K562 (cell line): ENCODE results near the gene MPZL1. TPM values are rescaled to one million over a fixed set of nuclear protein-coding genes. Genes with fewer than 3 reads are reported as not detected.

Experiments
- GATAD2A ChIP-seq: fragments of 450-650 bp; IDR thresholded peaks from 2 replicates; pipeline ENCODE4 v1.6.1; 2017
- SNIP1 ChIP-seq: fragments of 450-650 bp; IDR thresholded peaks from 2 replicates; pipeline ENCODE4 v1.7.1; 2017; ENCODE audit warnings: low read depth, mild to moderate bottlenecking
- ZKSCAN8 ChIP-seq: fragments of 200-800 bp; sonication (Bioruptor generic); IDR thresholded peaks from 2 replicates; pipeline ENCODE4 v1.6.1; 2016; ENCODE audit warnings: missing genetic modification characterization, missing compliant biosample characterization
- ZNF583 ChIP-seq: fragments of 250-450 bp; sonication (Bioruptor Pico); IDR thresholded peaks from 2 replicates; pipeline ENCODE4 v1.4.0; 2020
- polyA plus RNA-seq, 8 experiments: library from polyadenylated mRNA; depleted of rRNA in 4 of 8; stranded (reverse) in 5 of 8; unstranded in 3 of 8; fragments of >200 nt; fragmentation: Nextera tagmentation in 2 of 8; fragmentation: Illumina TruSeq in 1 of 8; extraction: Ambion mirVana in 2 of 8; extraction: Trizol in 1 of 8; gene quantifications; 2 replicates each; pipeline versions ENCODE4 v1.2.1 to v1.2.3, GENCODE V29; 2011 to 2014; ENCODE audit warnings: inconsistent platforms in 1 of 8, missing spikeins in 1 of 8
- total RNA-seq, 7 experiments: library from RNA; depleted of rRNA in 6 of 7; stranded (reverse); fragments of >200 nt in 6 of 7; fragmentation: Illumina TruSeq in 2 of 7; extraction: Trizol in 2 of 7; gene quantifications; 2 replicates each; pipeline versions ENCODE4 v1.2.1 to v1.2.3, GENCODE V29; 2011 to 2021; ENCODE audit warnings: low replicate concordance in 1 of 7
- TF ChIP-seq, protein P1 (sequence below): fragments of 450-650 bp; IDR thresholded peaks from 2 replicates; pipeline ENCODE4 v1.6.1; 2016; ENCODE audit warnings: mild to moderate bottlenecking, moderate library complexity
- TF ChIP-seq, protein P2 (sequence below): fragments of 450-650 bp; formaldehyde crosslinking; IDR thresholded peaks from 2 replicates; pipeline ENCODE4 v1.4.0; 2020; ENCODE audit warnings: mild to moderate bottlenecking, moderate library complexity
- TF ChIP-seq, protein P3 (sequence below): fragments of 250-450 bp; sonication (Bioruptor Pico); IDR thresholded peaks from 2 replicates; pipeline ENCODE4 v1.5.1; 2021; ENCODE audit warnings: mild to moderate bottlenecking
- TF ChIP-seq, protein P4 (sequence below): fragments of 250-450 bp; sonication (Bioruptor Pico); IDR thresholded peaks from 2 replicates; pipeline ENCODE4 v1.5.0; 2022; ENCODE audit warnings: mild to moderate bottlenecking
- TF ChIP-seq, protein P5 (sequence below): fragments of 250-450 bp; sonication (Bioruptor Pico); IDR thresholded peaks from 2 replicates; pipeline ENCODE4 v1.8.0; 2022; ENCODE audit warnings: moderate library complexity, mild to moderate bottlenecking, inconsistent platforms

MPZL1 gene
- total and polyA plus RNA-seq, 9 of the 15 experiments (the other 6 are each of a cell fraction or from before 2014, with no cell fraction given) = 14.5 to 153 (median 66.5) TPM

DNA sequence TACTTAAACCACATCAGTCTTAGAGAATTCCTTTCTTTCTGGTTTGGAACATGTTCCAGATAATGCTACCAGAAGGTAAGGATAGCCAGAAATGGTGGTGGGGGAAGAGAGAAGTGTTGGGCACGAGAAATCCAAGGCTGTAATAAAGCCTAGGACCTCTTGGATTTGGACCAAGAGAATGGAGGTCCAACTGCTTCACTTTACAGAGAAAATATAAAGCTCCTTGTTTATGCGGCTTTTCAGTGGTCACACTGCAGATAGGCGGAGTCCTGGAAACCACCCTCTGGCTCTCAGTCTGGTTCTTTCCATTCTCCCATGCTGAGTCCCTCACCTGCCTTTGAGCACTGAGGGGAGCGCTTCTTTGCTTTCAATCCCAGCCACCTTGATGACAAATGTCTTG is 104.3 kb downstream of the MPZL1 start (continued):
- TF ChIP-seq, protein P1, sequence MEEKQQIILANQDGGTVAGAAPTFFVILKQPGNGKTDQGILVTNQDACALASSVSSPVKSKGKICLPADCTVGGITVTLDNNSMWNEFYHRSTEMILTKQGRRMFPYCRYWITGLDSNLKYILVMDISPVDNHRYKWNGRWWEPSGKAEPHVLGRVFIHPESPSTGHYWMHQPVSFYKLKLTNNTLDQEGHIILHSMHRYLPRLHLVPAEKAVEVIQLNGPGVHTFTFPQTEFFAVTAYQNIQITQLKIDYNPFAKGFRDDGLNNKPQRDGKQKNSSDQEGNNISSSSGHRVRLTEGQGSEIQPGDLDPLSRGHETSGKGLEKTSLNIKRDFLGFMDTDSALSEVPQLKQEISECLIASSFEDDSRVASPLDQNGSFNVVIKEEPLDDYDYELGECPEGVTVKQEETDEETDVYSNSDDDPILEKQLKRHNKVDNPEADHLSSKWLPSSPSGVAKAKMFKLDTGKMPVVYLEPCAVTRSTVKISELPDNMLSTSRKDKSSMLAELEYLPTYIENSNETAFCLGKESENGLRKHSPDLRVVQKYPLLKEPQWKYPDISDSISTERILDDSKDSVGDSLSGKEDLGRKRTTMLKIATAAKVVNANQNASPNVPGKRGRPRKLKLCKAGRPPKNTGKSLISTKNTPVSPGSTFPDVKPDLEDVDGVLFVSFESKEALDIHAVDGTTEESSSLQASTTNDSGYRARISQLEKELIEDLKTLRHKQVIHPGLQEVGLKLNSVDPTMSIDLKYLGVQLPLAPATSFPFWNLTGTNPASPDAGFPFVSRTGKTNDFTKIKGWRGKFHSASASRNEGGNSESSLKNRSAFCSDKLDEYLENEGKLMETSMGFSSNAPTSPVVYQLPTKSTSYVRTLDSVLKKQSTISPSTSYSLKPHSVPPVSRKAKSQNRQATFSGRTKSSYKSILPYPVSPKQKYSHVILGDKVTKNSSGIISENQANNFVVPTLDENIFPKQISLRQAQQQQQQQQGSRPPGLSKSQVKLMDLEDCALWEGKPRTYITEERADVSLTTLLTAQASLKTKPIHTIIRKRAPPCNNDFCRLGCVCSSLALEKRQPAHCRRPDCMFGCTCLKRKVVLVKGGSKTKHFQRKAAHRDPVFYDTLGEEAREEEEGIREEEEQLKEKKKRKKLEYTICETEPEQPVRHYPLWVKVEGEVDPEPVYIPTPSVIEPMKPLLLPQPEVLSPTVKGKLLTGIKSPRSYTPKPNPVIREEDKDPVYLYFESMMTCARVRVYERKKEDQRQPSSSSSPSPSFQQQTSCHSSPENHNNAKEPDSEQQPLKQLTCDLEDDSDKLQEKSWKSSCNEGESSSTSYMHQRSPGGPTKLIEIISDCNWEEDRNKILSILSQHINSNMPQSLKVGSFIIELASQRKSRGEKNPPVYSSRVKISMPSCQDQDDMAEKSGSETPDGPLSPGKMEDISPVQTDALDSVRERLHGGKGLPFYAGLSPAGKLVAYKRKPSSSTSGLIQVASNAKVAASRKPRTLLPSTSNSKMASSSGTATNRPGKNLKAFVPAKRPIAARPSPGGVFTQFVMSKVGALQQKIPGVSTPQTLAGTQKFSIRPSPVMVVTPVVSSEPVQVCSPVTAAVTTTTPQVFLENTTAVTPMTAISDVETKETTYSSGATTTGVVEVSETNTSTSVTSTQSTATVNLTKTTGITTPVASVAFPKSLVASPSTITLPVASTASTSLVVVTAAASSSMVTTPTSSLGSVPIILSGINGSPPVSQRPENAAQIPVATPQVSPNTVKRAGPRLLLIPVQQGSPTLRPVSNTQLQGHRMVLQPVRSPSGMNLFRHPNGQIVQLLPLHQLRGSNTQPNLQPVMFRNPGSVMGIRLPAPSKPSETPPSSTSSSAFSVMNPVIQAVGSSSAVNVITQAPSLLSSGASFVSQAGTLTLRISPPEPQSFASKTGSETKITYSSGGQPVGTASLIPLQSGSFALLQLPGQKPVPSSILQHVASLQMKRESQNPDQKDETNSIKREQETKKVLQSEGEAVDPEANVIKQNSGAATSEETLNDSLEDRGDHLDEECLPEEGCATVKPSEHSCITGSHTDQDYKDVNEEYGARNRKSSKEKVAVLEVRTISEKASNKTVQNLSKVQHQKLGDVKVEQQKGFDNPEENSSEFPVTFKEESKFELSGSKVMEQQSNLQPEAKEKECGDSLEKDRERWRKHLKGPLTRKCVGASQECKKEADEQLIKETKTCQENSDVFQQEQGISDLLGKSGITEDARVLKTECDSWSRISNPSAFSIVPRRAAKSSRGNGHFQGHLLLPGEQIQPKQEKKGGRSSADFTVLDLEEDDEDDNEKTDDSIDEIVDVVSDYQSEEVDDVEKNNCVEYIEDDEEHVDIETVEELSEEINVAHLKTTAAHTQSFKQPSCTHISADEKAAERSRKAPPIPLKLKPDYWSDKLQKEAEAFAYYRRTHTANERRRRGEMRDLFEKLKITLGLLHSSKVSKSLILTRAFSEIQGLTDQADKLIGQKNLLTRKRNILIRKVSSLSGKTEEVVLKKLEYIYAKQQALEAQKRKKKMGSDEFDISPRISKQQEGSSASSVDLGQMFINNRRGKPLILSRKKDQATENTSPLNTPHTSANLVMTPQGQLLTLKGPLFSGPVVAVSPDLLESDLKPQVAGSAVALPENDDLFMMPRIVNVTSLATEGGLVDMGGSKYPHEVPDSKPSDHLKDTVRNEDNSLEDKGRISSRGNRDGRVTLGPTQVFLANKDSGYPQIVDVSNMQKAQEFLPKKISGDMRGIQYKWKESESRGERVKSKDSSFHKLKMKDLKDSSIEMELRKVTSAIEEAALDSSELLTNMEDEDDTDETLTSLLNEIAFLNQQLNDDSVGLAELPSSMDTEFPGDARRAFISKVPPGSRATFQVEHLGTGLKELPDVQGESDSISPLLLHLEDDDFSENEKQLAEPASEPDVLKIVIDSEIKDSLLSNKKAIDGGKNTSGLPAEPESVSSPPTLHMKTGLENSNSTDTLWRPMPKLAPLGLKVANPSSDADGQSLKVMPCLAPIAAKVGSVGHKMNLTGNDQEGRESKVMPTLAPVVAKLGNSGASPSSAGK = peak; percentile 11; the same call in 1 of the 2 replicates
- TF ChIP-seq ZNF583 (CRISPR knock-in tag) = 0 out of 2 replicates have a peak, but pooled peaks have one; percentile 65
- TF ChIP-seq, protein P2, sequence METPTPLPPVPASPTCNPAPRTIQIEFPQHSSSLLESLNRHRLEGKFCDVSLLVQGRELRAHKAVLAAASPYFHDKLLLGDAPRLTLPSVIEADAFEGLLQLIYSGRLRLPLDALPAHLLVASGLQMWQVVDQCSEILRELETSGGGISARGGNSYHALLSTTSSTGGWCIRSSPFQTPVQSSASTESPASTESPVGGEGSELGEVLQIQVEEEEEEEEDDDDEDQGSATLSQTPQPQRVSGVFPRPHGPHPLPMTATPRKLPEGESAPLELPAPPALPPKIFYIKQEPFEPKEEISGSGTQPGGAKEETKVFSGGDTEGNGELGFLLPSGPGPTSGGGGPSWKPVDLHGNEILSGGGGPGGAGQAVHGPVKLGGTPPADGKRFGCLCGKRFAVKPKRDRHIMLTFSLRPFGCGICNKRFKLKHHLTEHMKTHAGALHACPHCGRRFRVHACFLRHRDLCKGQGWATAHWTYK (CRISPR knock-in tag) = no peak
- TF ChIP-seq, protein P3, sequence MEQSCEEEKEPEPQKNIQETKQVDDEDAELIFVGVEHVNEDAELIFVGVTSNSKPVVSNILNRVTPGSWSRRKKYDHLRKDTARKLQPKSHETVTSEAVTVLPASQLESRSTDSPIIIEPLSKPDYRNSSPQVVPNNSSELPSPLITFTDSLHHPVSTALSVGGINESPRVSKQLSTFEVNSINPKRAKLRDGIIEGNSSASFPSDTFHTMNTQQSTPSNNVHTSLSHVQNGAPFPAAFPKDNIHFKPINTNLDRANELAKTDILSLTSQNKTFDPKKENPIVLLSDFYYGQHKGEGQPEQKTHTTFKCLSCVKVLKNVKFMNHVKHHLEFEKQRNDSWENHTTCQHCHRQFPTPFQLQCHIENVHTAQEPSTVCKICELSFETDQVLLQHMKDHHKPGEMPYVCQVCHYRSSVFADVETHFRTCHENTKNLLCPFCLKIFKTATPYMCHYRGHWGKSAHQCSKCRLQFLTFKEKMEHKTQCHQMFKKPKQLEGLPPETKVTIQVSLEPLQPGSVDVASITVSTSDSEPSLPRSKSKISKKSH (CRISPR knock-in tag) = no peak
- TF ChIP-seq, protein P4, sequence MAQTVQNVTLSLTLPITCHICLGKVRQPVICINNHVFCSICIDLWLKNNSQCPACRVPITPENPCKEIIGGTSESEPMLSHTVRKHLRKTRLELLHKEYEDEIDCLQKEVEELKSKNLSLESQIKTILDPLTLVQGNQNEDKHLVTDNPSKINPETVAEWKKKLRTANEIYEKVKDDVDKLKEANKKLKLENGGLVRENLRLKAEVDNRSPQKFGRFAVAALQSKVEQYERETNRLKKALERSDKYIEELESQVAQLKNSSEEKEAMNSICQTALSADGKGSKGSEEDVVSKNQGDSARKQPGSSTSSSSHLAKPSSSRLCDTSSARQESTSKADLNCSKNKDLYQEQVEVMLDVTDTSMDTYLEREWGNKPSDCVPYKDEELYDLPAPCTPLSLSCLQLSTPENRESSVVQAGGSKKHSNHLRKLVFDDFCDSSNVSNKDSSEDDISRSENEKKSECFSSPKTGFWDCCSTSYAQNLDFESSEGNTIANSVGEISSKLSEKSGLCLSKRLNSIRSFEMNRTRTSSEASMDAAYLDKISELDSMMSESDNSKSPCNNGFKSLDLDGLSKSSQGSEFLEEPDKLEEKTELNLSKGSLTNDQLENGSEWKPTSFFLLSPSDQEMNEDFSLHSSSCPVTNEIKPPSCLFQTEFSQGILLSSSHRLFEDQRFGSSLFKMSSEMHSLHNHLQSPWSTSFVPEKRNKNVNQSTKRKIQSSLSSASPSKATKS (CRISPR knock-in tag) = no peak
- TF ChIP-seq SNIP1 = no peak
- no peak for TF ChIP-seq GATAD2A
- TF ChIP-seq, protein P5, sequence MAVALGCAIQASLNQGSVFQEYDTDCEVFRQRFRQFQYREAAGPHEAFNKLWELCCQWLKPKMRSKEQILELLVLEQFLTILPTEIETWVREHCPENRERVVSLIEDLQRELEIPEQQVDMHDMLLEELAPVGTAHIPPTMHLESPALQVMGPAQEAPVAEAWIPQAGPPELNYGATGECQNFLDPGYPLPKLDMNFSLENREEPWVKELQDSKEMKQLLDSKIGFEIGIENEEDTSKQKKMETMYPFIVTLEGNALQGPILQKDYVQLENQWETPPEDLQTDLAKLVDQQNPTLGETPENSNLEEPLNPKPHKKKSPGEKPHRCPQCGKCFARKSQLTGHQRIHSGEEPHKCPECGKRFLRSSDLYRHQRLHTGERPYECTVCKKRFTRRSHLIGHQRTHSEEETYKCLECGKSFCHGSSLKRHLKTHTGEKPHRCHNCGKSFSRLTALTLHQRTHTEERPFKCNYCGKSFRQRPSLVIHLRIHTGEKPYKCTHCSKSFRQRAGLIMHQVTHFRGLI (CRISPR knock-in tag) = 0 out of 2 replicates have a peak, but pooled peaks have one; percentile 24
- no peak; the same call in 1 of the 2 replicates for TF ChIP-seq ZKSCAN8 (CRISPR knock-in tag)
